CD4-positive, alpha-beta T cell treated with Interleukin-12 subunit alpha and Interleukin-12 subunit beta, for 1 hour (primary cell): Measurements from ENCODE around the gene RNF113A.
"Not testable (repeated sequence)": the region's sequence is repeated elsewhere in the genome, so short reads cannot be mapped to it uniquely, and the experiment has no call there.

ENCODE experiments used
- DNase-seq: peaks from one replicate; pipeline ENCODE4 v3.0.0-alpha.2; 2020

RNF113A gene

GRCh38 chrX:119828446-119828845 lies 43.1 kb downstream of the RNF113A start:
- no peak for DNase-seq

GRCh38 chrX:119826399-119826959 lies 45.1 kb downstream of the RNF113A start:
- DNase-seq: no peak

GRCh38 chrX:119824221-119824620 lies 47.3 kb downstream of the RNF113A start:
- not testable (repeated sequence) for DNase-seq

DNA sequence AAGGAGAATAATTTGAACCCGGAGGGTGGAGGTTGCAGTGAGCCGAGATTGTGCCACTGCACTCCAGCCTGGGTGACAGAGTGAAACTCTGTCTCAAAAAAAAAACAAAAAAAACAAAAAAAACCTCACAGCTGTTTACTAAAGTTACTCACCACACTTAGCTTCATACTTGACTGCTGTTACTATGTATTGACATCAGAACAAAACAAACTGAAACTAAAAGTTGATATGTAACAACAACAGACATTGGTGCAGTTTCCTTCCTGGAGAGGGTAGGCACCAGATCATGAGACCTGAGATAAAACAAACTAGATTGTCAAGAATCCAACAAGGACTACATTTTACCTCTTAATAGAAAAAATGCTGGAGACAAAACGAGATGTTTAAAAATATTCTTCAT lies 49.8 kb downstream of the RNF113A start:
- DNase-seq: peak; percentile 73
